ENCODE results near the gene TBC1D8.
A peak's percentile ranks its signal among the peaks of the same experiment; 100 is the strongest.

TBC1D8 gene

DNA sequence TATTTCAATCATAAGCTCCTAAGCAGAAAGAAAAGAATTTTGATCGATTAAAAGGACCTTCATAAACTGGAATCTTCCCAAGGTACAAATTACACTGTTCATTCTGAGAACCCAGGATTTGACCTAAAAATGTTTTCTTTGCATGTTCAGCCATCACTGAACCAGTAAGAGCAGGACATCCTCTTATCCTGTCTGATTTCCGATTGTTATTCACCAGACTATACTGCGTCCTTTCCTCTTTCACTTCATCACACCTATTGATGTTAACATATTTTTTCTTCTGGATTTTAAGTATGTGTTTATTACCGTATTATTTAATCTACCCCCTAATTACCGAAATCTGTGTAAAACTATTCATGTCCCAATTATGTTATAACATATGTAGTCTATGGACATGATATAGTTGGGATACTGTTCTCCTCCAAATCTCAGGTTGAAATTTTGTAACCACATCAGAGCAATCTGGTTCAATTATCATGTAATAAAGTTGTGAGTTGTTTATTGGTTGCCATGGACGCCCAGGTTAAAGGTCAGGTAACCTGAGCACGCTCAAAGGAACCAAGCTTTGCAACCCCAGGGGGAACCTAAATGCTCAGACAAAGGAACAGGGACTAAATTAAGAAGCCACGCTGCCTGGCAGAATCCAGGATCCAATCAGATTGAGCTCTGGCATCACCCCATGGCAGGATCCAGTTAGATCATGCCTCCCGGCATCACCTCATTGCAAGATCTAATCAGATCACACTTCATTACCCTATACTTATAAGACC, 11.6 kb upstream of the TBC1D8 start:
- no peak overlapping the region for H3K4me3 ChIP-seq (ENCODE audit: low read depth, low read length)
- TF ChIP-seq, protein P1, sequence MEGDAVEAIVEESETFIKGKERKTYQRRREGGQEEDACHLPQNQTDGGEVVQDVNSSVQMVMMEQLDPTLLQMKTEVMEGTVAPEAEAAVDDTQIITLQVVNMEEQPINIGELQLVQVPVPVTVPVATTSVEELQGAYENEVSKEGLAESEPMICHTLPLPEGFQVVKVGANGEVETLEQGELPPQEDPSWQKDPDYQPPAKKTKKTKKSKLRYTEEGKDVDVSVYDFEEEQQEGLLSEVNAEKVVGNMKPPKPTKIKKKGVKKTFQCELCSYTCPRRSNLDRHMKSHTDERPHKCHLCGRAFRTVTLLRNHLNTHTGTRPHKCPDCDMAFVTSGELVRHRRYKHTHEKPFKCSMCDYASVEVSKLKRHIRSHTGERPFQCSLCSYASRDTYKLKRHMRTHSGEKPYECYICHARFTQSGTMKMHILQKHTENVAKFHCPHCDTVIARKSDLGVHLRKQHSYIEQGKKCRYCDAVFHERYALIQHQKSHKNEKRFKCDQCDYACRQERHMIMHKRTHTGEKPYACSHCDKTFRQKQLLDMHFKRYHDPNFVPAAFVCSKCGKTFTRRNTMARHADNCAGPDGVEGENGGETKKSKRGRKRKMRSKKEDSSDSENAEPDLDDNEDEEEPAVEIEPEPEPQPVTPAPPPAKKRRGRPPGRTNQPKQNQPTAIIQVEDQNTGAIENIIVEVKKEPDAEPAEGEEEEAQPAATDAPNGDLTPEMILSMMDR (conservative IDR thresholded peaks at IDR 0.05; ENCODE audit: low read depth, low read length), result no peak
- no peak for DNase-seq (ENCODE audit: low read depth)

DNA sequence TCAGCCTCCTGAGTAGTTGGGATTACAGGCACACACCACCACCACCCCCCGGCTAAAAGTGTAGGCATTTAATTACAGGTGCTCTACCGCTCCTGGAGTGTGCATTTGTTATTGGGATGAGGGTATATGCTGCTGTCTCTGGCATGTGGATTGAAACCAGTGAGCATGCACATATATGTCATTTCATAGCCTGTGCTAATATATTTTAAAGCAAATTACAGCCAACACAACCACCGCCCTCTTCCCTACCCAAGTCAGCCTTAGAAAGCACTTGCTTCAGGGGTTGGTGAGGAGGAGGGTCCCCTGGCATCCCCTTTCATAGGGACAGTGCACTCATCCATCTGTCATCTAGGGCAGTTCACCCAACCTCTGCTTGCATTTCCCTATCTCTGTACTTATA, 10.5 kb upstream of the TBC1D8 start:
- no peak overlapping the region for H3K4me3 ChIP-seq (ENCODE audit: low read depth, low read length)
- TF ChIP-seq, protein P1 (conservative IDR thresholded peaks at IDR 0.05; ENCODE audit: low read depth, low read length), result no peak
- no peak for DNase-seq (ENCODE audit: low read depth)

DNA sequence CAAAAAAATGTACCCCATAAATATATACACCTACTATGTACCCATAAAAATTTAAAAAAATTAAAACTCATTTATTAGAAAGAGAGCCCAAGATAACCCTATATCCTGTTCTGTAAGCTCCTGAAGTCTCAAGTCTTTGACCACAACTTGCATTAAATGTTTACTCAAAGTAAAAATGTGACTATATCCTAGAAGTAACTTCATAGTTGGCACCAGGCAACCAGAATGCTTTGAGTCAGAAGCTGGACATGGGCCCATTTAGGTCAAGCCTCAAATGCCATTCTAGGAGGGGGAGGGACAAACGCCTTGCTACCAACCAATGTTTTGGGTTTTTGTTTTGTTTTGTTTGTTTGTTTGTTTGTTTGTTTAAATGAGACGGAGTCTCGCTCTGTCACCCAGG, 9.3 kb upstream of the TBC1D8 start:
- TF ChIP-seq, protein P1 (conservative IDR thresholded peaks at IDR 0.05; ENCODE audit: low read depth, low read length), result no peak
- DNase-seq (ENCODE audit: low read depth), result peak; percentile 42
- no peak overlapping the region for H3K4me3 ChIP-seq (ENCODE audit: low read depth, low read length)

DNA sequence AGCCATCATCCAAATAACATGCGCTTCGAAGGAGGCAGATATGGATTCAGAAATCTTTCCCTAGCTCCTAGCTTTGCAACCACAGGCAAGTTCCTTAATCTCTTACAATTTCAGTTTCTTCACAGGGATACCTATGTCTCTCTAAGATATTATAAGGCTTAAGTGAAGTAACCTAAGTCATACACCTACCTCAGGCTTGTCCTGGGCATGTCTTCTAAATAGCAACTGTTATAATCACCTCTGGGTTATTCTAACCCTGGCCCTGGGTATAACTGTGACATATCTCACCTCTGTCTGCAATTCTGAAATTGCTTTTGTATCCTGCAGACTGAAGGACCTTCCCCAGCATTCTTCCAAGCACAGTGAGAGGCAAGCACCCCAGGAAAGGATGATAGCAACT, 8.3 kb upstream of the TBC1D8 start:
- no peak for DNase-seq (ENCODE audit: low read depth)
- no peak overlapping the region for H3K4me3 ChIP-seq (ENCODE audit: low read depth, low read length)
- TF ChIP-seq, protein P1 (conservative IDR thresholded peaks at IDR 0.05; ENCODE audit: low read depth, low read length), result no peak

DNA sequence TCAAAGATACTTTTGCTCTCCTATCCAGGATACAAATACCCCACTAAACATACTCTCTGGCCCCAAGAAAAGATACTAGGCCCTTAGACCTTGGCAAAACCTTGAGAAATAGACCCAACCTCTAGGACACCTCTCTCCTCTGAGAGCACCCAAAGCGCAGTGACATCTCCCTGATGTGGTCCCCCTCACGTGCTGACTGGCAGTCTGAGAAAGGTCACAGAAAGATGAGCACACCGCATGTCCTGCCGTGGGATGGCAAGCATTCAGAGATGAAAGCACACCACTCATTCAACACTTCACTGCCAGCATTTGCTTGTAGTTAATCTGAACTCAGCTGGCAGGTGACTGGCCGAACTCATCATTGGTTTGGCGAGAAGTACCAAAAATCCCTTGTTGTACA, 6.1 kb upstream of the TBC1D8 start:
- no peak for DNase-seq (ENCODE audit: low read depth)
- TF ChIP-seq, protein P1 (conservative IDR thresholded peaks at IDR 0.05; ENCODE audit: low read depth, low read length), result no peak
- no peak overlapping the region for H3K4me3 ChIP-seq (ENCODE audit: low read depth, low read length)

DNA sequence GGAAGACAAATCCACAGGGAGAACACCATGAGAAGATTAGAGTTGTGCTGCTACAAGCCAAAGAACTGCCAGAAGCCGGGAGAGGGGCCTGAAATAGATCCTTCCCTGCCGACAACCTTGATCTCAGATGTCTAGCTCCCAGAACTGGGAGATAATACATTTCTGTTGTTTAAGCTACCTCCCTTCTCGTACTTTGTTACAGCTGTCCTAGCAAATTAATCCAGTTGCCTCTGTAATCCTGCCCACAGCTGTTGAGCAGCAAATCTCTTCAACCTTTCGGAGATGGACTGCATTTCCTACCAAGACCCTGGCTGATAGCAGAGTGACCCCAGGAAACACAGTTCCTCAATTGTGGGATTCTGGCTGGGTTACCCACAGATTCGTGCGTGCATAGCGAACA, 2.6 kb upstream of the TBC1D8 start:
- no peak for DNase-seq (ENCODE audit: low read depth)
- H3K4me3 ChIP-seq (ENCODE audit: low read depth, low read length), result no peak overlapping the region
- TF ChIP-seq, protein P1 (conservative IDR thresholded peaks at IDR 0.05; ENCODE audit: low read depth, low read length), result no peak

DNA sequence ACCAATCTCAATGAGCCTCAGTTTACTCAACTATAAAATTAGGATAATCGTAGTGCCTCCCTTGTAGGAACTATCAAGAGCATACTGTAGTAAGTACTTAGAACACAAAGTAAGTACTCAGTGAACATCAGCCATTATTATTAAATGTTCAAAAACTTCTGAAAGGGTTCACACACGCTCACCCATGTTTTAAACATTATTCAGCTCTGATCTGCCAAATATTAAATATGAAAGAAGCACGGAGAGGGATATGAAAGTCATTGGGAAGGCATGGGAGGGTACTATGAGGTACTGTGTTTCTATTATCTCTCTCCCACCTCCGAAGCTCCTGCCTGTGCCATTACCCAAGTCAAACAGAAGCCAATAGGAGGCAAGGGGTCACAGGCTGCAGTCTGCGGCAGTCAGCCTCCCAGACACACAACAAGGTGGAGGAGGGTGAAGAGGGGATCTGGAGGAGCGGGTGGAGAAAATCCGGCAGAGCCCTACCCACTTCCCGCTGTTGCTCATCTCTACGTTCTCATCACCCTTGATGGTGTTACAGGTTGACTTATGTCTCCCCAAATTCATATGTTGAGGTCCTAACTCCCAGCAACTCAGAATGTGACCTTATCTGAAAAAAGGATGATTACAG, 2.0 kb upstream of the TBC1D8 start:
- TF ChIP-seq, protein P1 (conservative IDR thresholded peaks at IDR 0.05; ENCODE audit: low read depth, low read length), result no peak
- no peak for DNase-seq (ENCODE audit: low read depth)
- no peak overlapping the region for H3K4me3 ChIP-seq (ENCODE audit: low read depth, low read length)

Measured in choroid plexus epithelial cell (primary cell).